Measurements from ENCODE around the gene MAP1LC3A.

DNA sequence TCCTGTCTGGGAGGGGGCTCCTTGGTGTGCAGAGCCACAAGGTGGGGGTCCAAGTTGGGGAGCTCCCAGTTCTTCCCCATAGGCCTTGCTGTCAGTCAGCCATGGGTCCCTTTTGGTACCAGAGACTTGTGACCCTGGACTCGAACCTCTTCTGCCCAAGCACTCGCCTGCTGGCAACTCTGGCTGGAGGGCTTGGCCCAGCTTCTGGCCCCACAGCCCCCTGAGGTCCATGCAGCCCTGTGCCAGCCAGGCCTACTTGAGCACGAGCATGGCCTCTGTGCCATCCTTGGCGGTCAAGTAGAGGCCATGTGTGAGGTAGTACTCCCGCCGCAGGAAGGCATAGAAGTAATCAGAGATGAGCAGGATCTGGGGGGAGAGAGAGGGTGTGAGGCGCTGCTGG is 2.1 kb downstream of the MAP1LC3A start:
- TF ChIP-seq, protein P1, sequence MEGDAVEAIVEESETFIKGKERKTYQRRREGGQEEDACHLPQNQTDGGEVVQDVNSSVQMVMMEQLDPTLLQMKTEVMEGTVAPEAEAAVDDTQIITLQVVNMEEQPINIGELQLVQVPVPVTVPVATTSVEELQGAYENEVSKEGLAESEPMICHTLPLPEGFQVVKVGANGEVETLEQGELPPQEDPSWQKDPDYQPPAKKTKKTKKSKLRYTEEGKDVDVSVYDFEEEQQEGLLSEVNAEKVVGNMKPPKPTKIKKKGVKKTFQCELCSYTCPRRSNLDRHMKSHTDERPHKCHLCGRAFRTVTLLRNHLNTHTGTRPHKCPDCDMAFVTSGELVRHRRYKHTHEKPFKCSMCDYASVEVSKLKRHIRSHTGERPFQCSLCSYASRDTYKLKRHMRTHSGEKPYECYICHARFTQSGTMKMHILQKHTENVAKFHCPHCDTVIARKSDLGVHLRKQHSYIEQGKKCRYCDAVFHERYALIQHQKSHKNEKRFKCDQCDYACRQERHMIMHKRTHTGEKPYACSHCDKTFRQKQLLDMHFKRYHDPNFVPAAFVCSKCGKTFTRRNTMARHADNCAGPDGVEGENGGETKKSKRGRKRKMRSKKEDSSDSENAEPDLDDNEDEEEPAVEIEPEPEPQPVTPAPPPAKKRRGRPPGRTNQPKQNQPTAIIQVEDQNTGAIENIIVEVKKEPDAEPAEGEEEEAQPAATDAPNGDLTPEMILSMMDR (IDR thresholded peaks at IDR 0.05) = no peak
- TF ChIP-seq POLR2A (IDR thresholded peaks at IDR 0.05) = no peak

Data from body of pancreas (tissue), 4 donors.